Measurements from ENCODE around the gene METAP1D.

- TF ChIP-seq CTCF (IDR thresholded peaks at IDR 0.05) (no peak), MEF2A (IDR thresholded peaks at IDR 0.05; ENCODE audit: borderline replicate concordance, low read depth) (no peak), GATA2 (CRISPR knock-in tag; IDR thresholded peaks at IDR 0.05) (no peak), RAD21 (IDR thresholded peaks at IDR 0.05; ENCODE audit: low read length) (no peak), TEAD4 (IDR thresholded peaks at IDR 0.05; ENCODE audit: borderline replicate concordance, insufficient read depth) (no peak), TAF1 (IDR thresholded peaks at IDR 0.05; ENCODE audit: borderline replicate concordance, low read depth, low read length) (no peak), RFX5 (IDR thresholded peaks at IDR 0.05; ENCODE audit: low read length) (no peak), USF2 (IDR thresholded peaks at IDR 0.05; ENCODE audit: borderline replicate concordance, low read depth, low read length) (no peak), NFIC (IDR thresholded peaks at IDR 0.05; ENCODE audit: borderline replicate concordance) (no peak)
Measured at GRCh38 chr2:171959998-171960397, 39.8 kb upstream of the METAP1D start.

Measured in SK-N-SH (cell line).